ENCODE results near the gene F8. TPM values are rescaled to one million over a fixed set of nuclear protein-coding genes. Genes with fewer than 3 reads are reported as not detected.

Gene F8
- total RNA-seq, 1 experiment from 2014 or later: 15.2 TPM

DNA sequence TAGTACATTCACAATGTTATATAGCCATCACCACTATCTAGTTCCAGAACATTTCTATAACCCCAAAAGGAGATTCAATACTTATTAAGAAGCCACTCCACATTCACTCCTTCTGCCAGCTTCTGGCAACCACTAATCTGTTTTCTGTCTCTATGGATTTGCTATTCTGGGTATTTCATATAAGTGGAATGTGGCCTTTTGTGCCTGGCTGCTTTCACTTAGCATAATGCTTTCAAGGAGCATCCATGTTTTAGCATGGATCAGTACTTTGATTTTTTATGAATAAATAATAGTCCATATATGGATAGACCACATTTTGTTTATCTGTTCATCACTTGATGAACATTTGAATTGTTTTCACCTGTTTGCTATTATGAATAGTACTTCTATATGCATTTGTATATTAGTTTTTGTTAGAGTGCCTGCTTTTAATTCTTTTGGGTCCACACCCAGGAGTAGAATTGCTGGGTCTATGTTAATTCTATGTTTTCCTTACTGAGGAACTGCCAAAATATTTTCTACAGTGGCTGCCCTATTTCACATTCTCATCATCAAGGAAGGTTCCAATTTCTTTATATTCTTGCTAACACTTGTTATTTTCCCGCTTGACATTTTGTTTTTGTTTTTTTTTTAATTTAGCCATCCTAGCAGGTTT lies 171.4 kb downstream of the F8 start:
- POLR2A ChIA-PET (ENCODE audit: unreplicated experiment): no interaction called here
- Histone ChIP-seq H3K9me2 (ENCODE audit: insufficient read depth) (no peaks in the 10 kb centered on the region), H3K4me1 (replicated peaks; ENCODE audit: insufficient read depth) (no peaks in the 10 kb centered on the region), H3K27ac (no peak overlapping the region), H3F3A (ENCODE audit: insufficient read depth, low read depth) (no peaks in the 10 kb centered on the region), H4K20me1 (ENCODE audit: insufficient read depth) (no peaks in the 10 kb centered on the region), H3K4me2 (no peak overlapping the region), H3K4me3 (no peak overlapping the region), H3K36me3 (ENCODE audit: low read depth) (no peaks in the 10 kb centered on the region), H3K9me3 (ENCODE audit: insufficient read depth, low read depth) (no peaks in the 10 kb centered on the region), H3K27me3 (ENCODE audit: insufficient read depth, low read depth) (no peaks in the 10 kb centered on the region), H2AFZ (no peak overlapping the region), H3K79me2 (ENCODE audit: low read depth) (no peaks in the 10 kb centered on the region)
- TF ChIP-seq, protein P1, sequence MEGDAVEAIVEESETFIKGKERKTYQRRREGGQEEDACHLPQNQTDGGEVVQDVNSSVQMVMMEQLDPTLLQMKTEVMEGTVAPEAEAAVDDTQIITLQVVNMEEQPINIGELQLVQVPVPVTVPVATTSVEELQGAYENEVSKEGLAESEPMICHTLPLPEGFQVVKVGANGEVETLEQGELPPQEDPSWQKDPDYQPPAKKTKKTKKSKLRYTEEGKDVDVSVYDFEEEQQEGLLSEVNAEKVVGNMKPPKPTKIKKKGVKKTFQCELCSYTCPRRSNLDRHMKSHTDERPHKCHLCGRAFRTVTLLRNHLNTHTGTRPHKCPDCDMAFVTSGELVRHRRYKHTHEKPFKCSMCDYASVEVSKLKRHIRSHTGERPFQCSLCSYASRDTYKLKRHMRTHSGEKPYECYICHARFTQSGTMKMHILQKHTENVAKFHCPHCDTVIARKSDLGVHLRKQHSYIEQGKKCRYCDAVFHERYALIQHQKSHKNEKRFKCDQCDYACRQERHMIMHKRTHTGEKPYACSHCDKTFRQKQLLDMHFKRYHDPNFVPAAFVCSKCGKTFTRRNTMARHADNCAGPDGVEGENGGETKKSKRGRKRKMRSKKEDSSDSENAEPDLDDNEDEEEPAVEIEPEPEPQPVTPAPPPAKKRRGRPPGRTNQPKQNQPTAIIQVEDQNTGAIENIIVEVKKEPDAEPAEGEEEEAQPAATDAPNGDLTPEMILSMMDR (conservative IDR thresholded peaks at IDR 0.05): no peak
- TF ChIP-seq EZH2 (IDR thresholded peaks at IDR 0.05; ENCODE audit: low read depth): no peak
- BruUV-seq (replicated peaks): no TSS peak
- DNase-seq: no peak
- CTCF ChIA-PET: no interaction called here
- intact Hi-C loops (cut with micrococcal nuclease; ENCODE audit: unreplicated experiment): no loop called here

DNA sequence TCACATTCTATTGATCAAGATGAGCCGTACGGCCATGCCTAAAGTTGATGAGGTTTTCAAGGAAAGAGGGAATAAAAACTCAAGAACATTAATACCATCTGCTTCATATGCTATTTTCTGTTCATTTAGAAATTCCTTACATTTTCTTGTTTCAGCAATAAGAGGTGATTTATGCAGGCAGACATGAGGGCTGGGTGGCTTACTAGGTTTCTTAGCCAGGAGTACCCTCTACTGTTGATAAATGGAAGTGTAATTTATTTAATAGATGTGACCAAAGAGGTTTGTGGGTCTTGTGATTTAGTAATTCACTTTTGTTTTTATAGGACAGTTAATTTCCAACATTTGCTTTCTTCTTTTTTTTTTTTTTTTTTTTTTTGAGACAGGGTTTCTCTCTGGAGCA lies 181.7 kb downstream of the F8 start:
- no peaks in the 10 kb centered on the region for H3K9me2 ChIP-seq (ENCODE audit: insufficient read depth)
- ChIA-PET CTCF (no interaction called here), POLR2A (ENCODE audit: unreplicated experiment) (no interaction called here)
- no peak overlapping the region for H3K4me2 ChIP-seq
- no peak overlapping the region for H3K4me3 ChIP-seq
- DNase-seq: peak; percentile 0 to 42
- intact Hi-C loops (cut with micrococcal nuclease; ENCODE audit: unreplicated experiment): loop anchor here (1.0 to 10.0 kb wide), 4 partner anchors 78 to 466 kb away; partner anchors contain the start of genes EMD and FLNA
- no peak overlapping the region for H2AFZ ChIP-seq
- H3K9me3 ChIP-seq (ENCODE audit: insufficient read depth, low read depth): no peaks in the 10 kb centered on the region
- H3F3A ChIP-seq (ENCODE audit: insufficient read depth, low read depth): no peaks in the 10 kb centered on the region
- H3K27ac ChIP-seq: no peak overlapping the region
- no peaks in the 10 kb centered on the region for H3K36me3 ChIP-seq (ENCODE audit: low read depth)
- H4K20me1 ChIP-seq (ENCODE audit: insufficient read depth): no peaks in the 10 kb centered on the region
- TF ChIP-seq, protein P1 (conservative IDR thresholded peaks at IDR 0.05): peak; percentile 78
- TF ChIP-seq EZH2 (IDR thresholded peaks at IDR 0.05; ENCODE audit: low read depth): no peak
- H3K79me2 ChIP-seq (ENCODE audit: low read depth): no peaks in the 10 kb centered on the region
- BruUV-seq (replicated peaks): no TSS peak
- H3K27me3 ChIP-seq (ENCODE audit: insufficient read depth, low read depth): no peaks in the 10 kb centered on the region
- H3K4me1 ChIP-seq (replicated peaks; ENCODE audit: insufficient read depth): no peaks in the 10 kb centered on the region

DNA sequence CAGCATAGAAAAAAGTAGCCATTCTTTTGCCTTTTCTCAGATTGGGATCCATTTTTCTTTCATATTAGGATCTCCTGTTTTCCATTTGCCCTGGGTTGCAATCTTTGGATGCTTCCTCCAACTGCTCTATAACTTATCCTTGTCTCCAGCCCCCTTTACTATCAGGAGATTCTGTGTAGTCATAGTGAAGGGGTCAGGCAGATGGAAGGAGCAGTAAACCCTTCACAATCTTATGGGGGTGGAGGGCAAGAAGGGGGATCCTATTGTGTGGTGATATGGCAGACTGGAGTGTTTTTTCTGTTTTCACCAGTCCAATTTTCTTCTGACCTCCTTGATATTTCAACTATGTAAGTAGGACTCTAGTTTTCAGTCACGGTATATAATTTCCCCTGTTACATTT lies 186.4 kb downstream of the F8 start:
- Histone ChIP-seq H3K27ac (no peak overlapping the region), H3K79me2 (ENCODE audit: low read depth) (no peaks in the 10 kb centered on the region), H3K4me3 (no peak overlapping the region), H3K9me3 (ENCODE audit: insufficient read depth, low read depth) (no peaks in the 10 kb centered on the region), H4K20me1 (ENCODE audit: insufficient read depth) (no peaks in the 10 kb centered on the region), H3K4me2 (no peak overlapping the region), H3K9me2 (ENCODE audit: insufficient read depth) (no peaks in the 10 kb centered on the region), H3K4me1 (replicated peaks; ENCODE audit: insufficient read depth) (no peaks in the 10 kb centered on the region), H3F3A (ENCODE audit: insufficient read depth, low read depth) (no peaks in the 10 kb centered on the region), H3K36me3 (ENCODE audit: low read depth) (no peaks in the 10 kb centered on the region), H3K27me3 (ENCODE audit: insufficient read depth, low read depth) (no peaks in the 10 kb centered on the region), H2AFZ (no peak overlapping the region)
- TF ChIP-seq EZH2 (IDR thresholded peaks at IDR 0.05; ENCODE audit: low read depth): no peak
- TF ChIP-seq, protein P1 (conservative IDR thresholded peaks at IDR 0.05): no peak
- DNase-seq: no peak
- ChIA-PET CTCF (no interaction called here), POLR2A (ENCODE audit: unreplicated experiment) (no interaction called here)
- intact Hi-C loops (cut with micrococcal nuclease; ENCODE audit: unreplicated experiment): no loop called here
- no TSS peak for BruUV-seq (replicated peaks)
